ENCODE data around the gene SLC9A9. TPM values are rescaled to one million over a fixed set of nuclear protein-coding genes. Genes with fewer than 3 reads are reported as not detected.
A peak's percentile ranks its signal among the peaks of the same experiment; 100 is the strongest.
"Not testable (repeated sequence)": the region's sequence is repeated elsewhere in the genome, so short reads cannot be mapped to it uniquely, and the experiment has no call there.

The SLC9A9 gene
- total RNA-seq, 2 donors from 2014 or later = 25.3 to 31.8 TPM

- Mint-ChIP-seq H3K4me1 (peaks cover 14% of the 10 kb centered on the region), H3K36me3 (ENCODE audit: low read depth) (peaks cover 7% of the 10 kb centered on the region), H3K27ac (no peak overlapping the region), H3K27me3 (no peaks in the 10 kb centered on the region), H3K4me3 (no peak overlapping the region)
- no peak for ATAC-seq
- H3K9me3 ChIP-seq (ENCODE audit: control insufficient read depth, low read length, poor library complexity, severe bottlenecking) = no peaks in the 10 kb centered on the region
- no peak for DNase-seq
Measured at GRCh38 chr3:143716731-143717130, 131.5 kb downstream of the SLC9A9 start.

- H3K4me3 Mint-ChIP-seq = no peak overlapping the region
- peaks cover 5% of the 10 kb centered on the region for H3K36me3 Mint-ChIP-seq (ENCODE audit: low read depth)
- H3K4me1 Mint-ChIP-seq = peaks cover 11% of the 10 kb centered on the region
- H3K9me3 ChIP-seq (ENCODE audit: control insufficient read depth, low read length, poor library complexity, severe bottlenecking) = no peaks in the 10 kb centered on the region
- no peak overlapping the region for H3K27ac Mint-ChIP-seq
- H3K27me3 Mint-ChIP-seq = no peaks in the 10 kb centered on the region
- ATAC-seq (no peak), DNase-seq (no peak)
Measured at GRCh38 chr3:143712522-143712921, 135.7 kb downstream of the SLC9A9 start.

- DNase-seq (no peak), ATAC-seq (no peak)
- H3K27me3 Mint-ChIP-seq = no peaks in the 10 kb centered on the region
- H3K4me3 Mint-ChIP-seq = no peak overlapping the region
- no peaks in the 10 kb centered on the region for H3K36me3 Mint-ChIP-seq (ENCODE audit: low read depth)
- H3K27ac Mint-ChIP-seq = no peak overlapping the region
- peaks cover 7% of the 10 kb centered on the region for H3K4me1 Mint-ChIP-seq
- H3K9me3 ChIP-seq (ENCODE audit: control insufficient read depth, low read length, poor library complexity, severe bottlenecking) = no peaks in the 10 kb centered on the region
Measured at GRCh38 chr3:143707848-143708247, 140.4 kb downstream of the SLC9A9 start.

- Mint-ChIP-seq H3K27me3 (no peaks in the 10 kb centered on the region), H3K27ac (no peak overlapping the region), H3K4me3 (no peak overlapping the region), H3K36me3 (ENCODE audit: low read depth) (no peaks in the 10 kb centered on the region), H3K4me1 (peaks cover under 1% of the 10 kb centered on the region)
- DNase-seq (no peak), ATAC-seq (no peak)
- no peaks in the 10 kb centered on the region for H3K9me3 ChIP-seq (ENCODE audit: control insufficient read depth, low read length, poor library complexity, severe bottlenecking)
Measured at GRCh38 chr3:143700431-143700975, 147.8 kb downstream of the SLC9A9 start.

- H3K36me3 Mint-ChIP-seq (ENCODE audit: low read depth) = no peaks in the 10 kb centered on the region
- no peak overlapping the region for H3K4me3 Mint-ChIP-seq
- no peak overlapping the region for H3K27ac Mint-ChIP-seq
- ATAC-seq (no peak), DNase-seq (no peak)
- H3K9me3 ChIP-seq (ENCODE audit: control insufficient read depth, low read length, poor library complexity, severe bottlenecking) = no peaks in the 10 kb centered on the region
- H3K27me3 Mint-ChIP-seq = no peaks in the 10 kb centered on the region
- H3K4me1 Mint-ChIP-seq = no peaks in the 10 kb centered on the region
Measured at GRCh38 chr3:143699424-143699823, 148.8 kb downstream of the SLC9A9 start.

GRCh38 chr3:143698682-143699303 lies 149.5 kb downstream of the SLC9A9 start:
- no peaks in the 10 kb centered on the region for H3K36me3 Mint-ChIP-seq (ENCODE audit: low read depth)
- ATAC-seq (no peak), DNase-seq (no peak)
- H3K4me3 Mint-ChIP-seq = no peak overlapping the region
- H3K27ac Mint-ChIP-seq = no peak overlapping the region
- H3K4me1 Mint-ChIP-seq = no peaks in the 10 kb centered on the region
- no peaks in the 10 kb centered on the region for H3K9me3 ChIP-seq (ENCODE audit: control insufficient read depth, low read length, poor library complexity, severe bottlenecking)
- no peaks in the 10 kb centered on the region for H3K27me3 Mint-ChIP-seq

- H3K4me3 Mint-ChIP-seq = no peak overlapping the region
Measured at GRCh38 chr3:143697975-143698374, 150.3 kb downstream of the SLC9A9 start.

GRCh38 chr3:143695333-143695732 lies 152.9 kb downstream of the SLC9A9 start:
- H3K27ac Mint-ChIP-seq; H3K36me3 Mint-ChIP-seq (ENCODE audit: low read depth); ATAC-seq; H3K27me3 Mint-ChIP-seq; H3K4me3 Mint-ChIP-seq; H3K4me1 Mint-ChIP-seq; DNase-seq; H3K9me3 ChIP-seq (ENCODE audit: control insufficient read depth, low read length, poor library complexity, severe bottlenecking): not testable (repeated sequence)

More at GRCh38 chr3:143697975-143698374, 150.3 kb downstream of the SLC9A9 start:
- DNase-seq = no peak
- Mint-ChIP-seq H3K27me3 (no peaks in the 10 kb centered on the region), H3K4me1 (no peaks in the 10 kb centered on the region), H3K27ac (no peak overlapping the region), H3K36me3 (ENCODE audit: low read depth) (no peaks in the 10 kb centered on the region)
- no peak for ATAC-seq
- no peaks in the 10 kb centered on the region for H3K9me3 ChIP-seq (ENCODE audit: control insufficient read depth, low read length, poor library complexity, severe bottlenecking)

GRCh38 chr3:143693506-143693905 lies 154.8 kb downstream of the SLC9A9 start:
- Mint-ChIP-seq H3K27ac (no peak overlapping the region), H3K4me1 (no peaks in the 10 kb centered on the region)

GRCh38 chr3:143686638-143687197 lies 161.6 kb downstream of the SLC9A9 start:
- Mint-ChIP-seq H3K27me3 (no peaks in the 10 kb centered on the region), H3K36me3 (ENCODE audit: low read depth) (peaks cover 6% of the 10 kb centered on the region), H3K27ac (no peak overlapping the region), H3K4me1 (peaks cover 6% of the 10 kb centered on the region), H3K4me3 (no peak overlapping the region)
- H3K9me3 ChIP-seq (ENCODE audit: control insufficient read depth, low read length, poor library complexity, severe bottlenecking) = no peaks in the 10 kb centered on the region
- ATAC-seq (no peak), DNase-seq (no peak)

More at GRCh38 chr3:143693506-143693905, 154.8 kb downstream of the SLC9A9 start:
- H3K36me3 Mint-ChIP-seq (ENCODE audit: low read depth) = peaks cover 2% of the 10 kb centered on the region
- no peaks in the 10 kb centered on the region for H3K27me3 Mint-ChIP-seq
- no peaks in the 10 kb centered on the region for H3K9me3 ChIP-seq (ENCODE audit: control insufficient read depth, low read length, poor library complexity, severe bottlenecking)
- H3K4me3 Mint-ChIP-seq = no peak overlapping the region
- DNase-seq = no peak
- ATAC-seq = no peak

GRCh38 chr3:143685491-143685890 lies 162.8 kb downstream of the SLC9A9 start:
- Mint-ChIP-seq H3K4me3 (no peak overlapping the region), H3K27me3 (no peaks in the 10 kb centered on the region), H3K4me1 (peaks cover 8% of the 10 kb centered on the region)

GRCh38 chr3:143677430-143677829 lies 170.8 kb downstream of the SLC9A9 start:
- no peak for ATAC-seq
- no peaks in the 10 kb centered on the region for H3K9me3 ChIP-seq (ENCODE audit: control insufficient read depth, low read length, poor library complexity, severe bottlenecking)
- no peak for DNase-seq
- Mint-ChIP-seq H3K4me3 (no peak overlapping the region), H3K36me3 (ENCODE audit: low read depth) (no peaks in the 10 kb centered on the region), H3K4me1 (peaks cover 11% of the 10 kb centered on the region), H3K27me3 (no peaks in the 10 kb centered on the region), H3K27ac (no peak overlapping the region)

More at GRCh38 chr3:143685491-143685890, 162.8 kb downstream of the SLC9A9 start:
- DNase-seq = no peak
- Mint-ChIP-seq H3K36me3 (ENCODE audit: low read depth) (peaks cover 4% of the 10 kb centered on the region), H3K27ac (no peak overlapping the region)
- ATAC-seq = no peak
- no peaks in the 10 kb centered on the region for H3K9me3 ChIP-seq (ENCODE audit: control insufficient read depth, low read length, poor library complexity, severe bottlenecking)

- H3K9me3 ChIP-seq (ENCODE audit: control insufficient read depth, low read length, poor library complexity, severe bottlenecking) = no peaks in the 10 kb centered on the region
- no peak overlapping the region for H3K4me3 Mint-ChIP-seq
- H3K27me3 Mint-ChIP-seq = no peaks in the 10 kb centered on the region
- ATAC-seq (no peak), DNase-seq (no peak)
- H3K27ac Mint-ChIP-seq = no peak overlapping the region
- peaks cover 11% of the 10 kb centered on the region for H3K4me1 Mint-ChIP-seq
- H3K36me3 Mint-ChIP-seq (ENCODE audit: low read depth) = no peaks in the 10 kb centered on the region
Measured at GRCh38 chr3:143676747-143677146, 171.5 kb downstream of the SLC9A9 start.

GRCh38 chr3:143676021-143676420 lies 172.2 kb downstream of the SLC9A9 start:
- ATAC-seq (no peak), DNase-seq (no peak)
- no peaks in the 10 kb centered on the region for H3K27me3 Mint-ChIP-seq
- no peaks in the 10 kb centered on the region for H3K9me3 ChIP-seq (ENCODE audit: control insufficient read depth, low read length, poor library complexity, severe bottlenecking)
- H3K4me3 Mint-ChIP-seq = no peak overlapping the region
- H3K4me1 Mint-ChIP-seq = peaks cover 9% of the 10 kb centered on the region
- H3K36me3 Mint-ChIP-seq (ENCODE audit: low read depth) = no peaks in the 10 kb centered on the region
- peak overlapping the region; percentile 34 for H3K27ac Mint-ChIP-seq
